Bronchial epithelial cell (primary cell): Measurements from ENCODE around the gene NPEPL1. TPM values are rescaled to one million over a fixed set of nuclear protein-coding genes. Genes with fewer than 3 reads are reported as not detected.
"Not testable (repeated sequence)": the region's sequence is repeated elsewhere in the genome, so short reads cannot be mapped to it uniquely, and the experiment has no call there.

ENCODE experiments used
- DNase-seq: peaks from one replicate; pipeline ENCODE4 v3.0.0-alpha.2; 2010; ENCODE audit warnings: low read depth
- FAIRE-seq: peaks from 2 replicates; lab custom pipeline; 2011; peaks lifted over from hg19 to GRCh38; lab: Jason Lieb, UNC
- H3K27me3 ChIP-seq: 2 replicates; pipeline ENCODE4 v1.5.1; 2011; ENCODE audit warnings: low read length; ENCODE audit not compliant: control insufficient read depth, insufficient read depth
- H3K36me3 ChIP-seq: 2 replicates; pipeline ENCODE4 v1.5.1; 2011; ENCODE audit warnings: low read length; ENCODE audit not compliant: control insufficient read depth, insufficient read depth
- H3K4me3 ChIP-seq: 2 replicates; pipeline ENCODE4 v1.5.1; 2011; ENCODE audit warnings: mild to moderate bottlenecking, low read depth, low read length, control low read depth
- CTCF ChIP-seq: IDR thresholded peaks from 2 replicates; pipeline ENCODE4 v1.5.1; 2011; ENCODE audit warnings: mild to moderate bottlenecking, moderate library complexity, low read length, control low read depth, inconsistent platforms; ENCODE audit not compliant: insufficient read depth, severe bottlenecking
- total RNA-seq: library from RNA; depleted of rRNA; stranded (reverse); fragments of >200 nt; gene quantifications from 2 replicates; pipeline ENCODE4 v1.2.1, GENCODE V29; 2014

Gene NPEPL1
- total RNA-seq, 1 donor from 2014 or later: 23.7 TPM

GRCh38 chr20:58647162-58647795 lies 45.3 kb upstream of the NPEPL1 start:
- Histone ChIP-seq H3K27me3 (no peaks in the 10 kb centered on the region), H3K4me3 (no peak overlapping the region), H3K36me3 (no peaks in the 10 kb centered on the region)
- TF ChIP-seq CTCF: no peak
- FAIRE-seq: no peak
- no peak for DNase-seq

- FAIRE-seq: no peak
- no peaks in the 10 kb centered on the region for H3K36me3 ChIP-seq
- H3K27me3 ChIP-seq: no peaks in the 10 kb centered on the region
- no peak for DNase-seq
- H3K4me3 ChIP-seq: no peak overlapping the region
- no peak for TF ChIP-seq CTCF
Measured at GRCh38 chr20:58647796-58648501, 44.7 kb upstream of the NPEPL1 start.

GRCh38 chr20:58648502-58648825 lies 44.1 kb upstream of the NPEPL1 start:
- not testable (repeated sequence) for H3K27me3 ChIP-seq, FAIRE-seq, H3K36me3 ChIP-seq, DNase-seq, H3K4me3 ChIP-seq

- TF ChIP-seq CTCF: no peak
- DNase-seq (no peak), FAIRE-seq (no peak)
- no peaks in the 10 kb centered on the region for H3K27me3 ChIP-seq
- no peaks in the 10 kb centered on the region for H3K36me3 ChIP-seq
- peak overlapping the region; percentile 86 for H3K4me3 ChIP-seq
Measured at GRCh38 chr20:58649288-58650180, 43.1 kb upstream of the NPEPL1 start.

- FAIRE-seq (no peak), DNase-seq (no peak)
- H3K27me3 ChIP-seq: no peaks in the 10 kb centered on the region
- no peak for TF ChIP-seq CTCF
- H3K36me3 ChIP-seq: no peaks in the 10 kb centered on the region
- H3K4me3 ChIP-seq: peak overlapping the region; percentile 86
Measured at GRCh38 chr20:58650181-58650775, 42.3 kb upstream of the NPEPL1 start.
